Gastroesophageal sphincter (tissue), 4 donors: ENCODE measurements around the gene ADIPOR2. TPM values are rescaled to one million over a fixed set of nuclear protein-coding genes. Genes with fewer than 3 reads are reported as not detected.
"Not testable (repeated sequence)": the region's sequence is repeated elsewhere in the genome, so short reads cannot be mapped to it uniquely, and the experiment has no call there.

ENCODE experiments used
- ATAC-seq: fragments of 150-250 bp; one replicate; pipeline ENCODE4 v1.9.1; 2016; ENCODE audit warnings: mild to moderate bottlenecking, moderate library complexity
- H3K27ac ChIP-seq, 4 donors: fragments of 200-600 bp; sonication (generic) in 3 of 4; 1 replicate in 3 of 4; 2 replicates in 1 of 4; pipeline ENCODE4 v1.5.1; 2016 to 2019
- H3K27me3 ChIP-seq: fragments of 200-600 bp; sonication (generic); one replicate; pipeline ENCODE4 v1.5.1; 2019
- H3K36me3 ChIP-seq, 2 donors: fragments of 200-600 bp; sonication (generic); one replicate each; pipeline ENCODE4 v1.5.1; 2019; ENCODE audit warnings: control low read depth in 1 of 2
- H3K4me1 ChIP-seq, 3 donors: fragments of 200-600 bp; sonication (generic); 1 replicate in 2 of 3; 2 replicates in 1 of 3; pipeline ENCODE4 v1.5.1; 2016 to 2019; ENCODE audit warnings: control low read depth in 2 of 3
- H3K4me3 ChIP-seq, 2 donors: fragments of 200-600 bp; sonication (generic); one replicate each; pipeline ENCODE4 v1.5.1; 2019; ENCODE audit warnings: mild to moderate bottlenecking in 1 of 2, moderate library complexity in 1 of 2
- H3K9me3 ChIP-seq, 3 donors: fragments of 200-600 bp; sonication (generic); one replicate each; pipeline ENCODE4 v1.5.1; 2017 to 2019; ENCODE audit warnings: control low read depth in 2 of 3
- EP300 ChIP-seq: sonication (generic); formaldehyde crosslinking; IDR thresholded peaks from one replicate; pipeline ENCODE4 v1.6.1; 2017; ENCODE audit warnings: antibody characterized with exemption, mild to moderate bottlenecking
- POLR2A ChIP-seq, 2 donors: fragments of 450-650 bp; IDR thresholded peaks; one replicate each; pipeline ENCODE4 v1.6.1; 2017; ENCODE audit warnings: antibody characterized with exemption in 2 of 2, mild to moderate bottlenecking in 2 of 2, moderate library complexity in 1 of 2
- POLR2AphosphoS5 ChIP-seq: sonication (generic); formaldehyde crosslinking; IDR thresholded peaks from one replicate; pipeline ENCODE4 v1.6.1; 2017; ENCODE audit warnings: antibody characterized with exemption
- WGBS, 2 donors: methylation state at CpG; one replicate each; pipeline ENCODE4 v1.1.5; 2018; ENCODE audit warnings: low coverage in 1 of 2; 5-methylcytosine and 5-hydroxymethylcytosine counted together
- total RNA-seq, 4 donors: library from RNA; depleted of rRNA; stranded (reverse); fragments of >200 nt; gene quantifications; one replicate each; pipeline ENCODE4 v1.1.0, GENCODE V29; 2016
- TF ChIP-seq, protein P1 (sequence below), 4 experiments: fragments of 200-600 bp in 2 of 4; fragments of 450-650 bp in 2 of 4; sonication (generic) in 1 of 4; IDR thresholded peaks; one replicate each; pipeline ENCODE4 v1.5.1; 2017 to 2019; ENCODE audit warnings: antibody characterized with exemption in 4 of 4, mild to moderate bottlenecking in 2 of 4, moderate library complexity in 2 of 4

The ADIPOR2 gene
- total RNA-seq, 4 donors from 2014 or later: 26.6 to 37.9 (median 33.4) TPM

DNA sequence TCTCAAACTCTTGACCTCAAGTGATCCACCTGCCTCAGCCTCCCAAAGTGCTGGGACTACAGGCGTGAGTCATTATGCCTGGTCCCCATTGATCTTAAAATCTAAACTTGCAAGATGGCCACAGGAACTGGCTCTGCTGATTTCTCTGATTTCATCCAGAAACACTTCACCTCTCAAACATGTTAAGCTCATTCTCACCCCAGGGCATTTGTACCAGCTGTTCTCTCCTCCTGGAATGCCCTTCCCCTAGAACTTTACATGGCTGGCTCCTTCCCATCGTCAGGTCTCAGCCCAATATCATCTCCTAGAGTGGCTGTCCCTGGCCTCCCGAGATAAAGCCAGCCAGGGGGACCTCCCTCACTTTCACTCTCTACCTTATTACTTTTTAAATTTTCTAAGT is 124.2 kb downstream of the ADIPOR2 start:
- Histone ChIP-seq H3K36me3 (no peaks in the 10 kb centered on the region), H3K4me1 (peaks cover 0 to 2% (median 0%) of the 10 kb centered on the region in 3 donors), H3K4me3 (no peak overlapping the region), H3K27me3 (peaks cover 13% of the 10 kb centered on the region), H3K9me3 (no peaks in the 10 kb centered on the region), H3K27ac (no peak overlapping the region)
- TF ChIP-seq EP300 (no peak), POLR2A (IDR thresholded peaks at IDR 0.05) (no peak), POLR2AphosphoS5 (no peak)
- TF ChIP-seq, protein P1, sequence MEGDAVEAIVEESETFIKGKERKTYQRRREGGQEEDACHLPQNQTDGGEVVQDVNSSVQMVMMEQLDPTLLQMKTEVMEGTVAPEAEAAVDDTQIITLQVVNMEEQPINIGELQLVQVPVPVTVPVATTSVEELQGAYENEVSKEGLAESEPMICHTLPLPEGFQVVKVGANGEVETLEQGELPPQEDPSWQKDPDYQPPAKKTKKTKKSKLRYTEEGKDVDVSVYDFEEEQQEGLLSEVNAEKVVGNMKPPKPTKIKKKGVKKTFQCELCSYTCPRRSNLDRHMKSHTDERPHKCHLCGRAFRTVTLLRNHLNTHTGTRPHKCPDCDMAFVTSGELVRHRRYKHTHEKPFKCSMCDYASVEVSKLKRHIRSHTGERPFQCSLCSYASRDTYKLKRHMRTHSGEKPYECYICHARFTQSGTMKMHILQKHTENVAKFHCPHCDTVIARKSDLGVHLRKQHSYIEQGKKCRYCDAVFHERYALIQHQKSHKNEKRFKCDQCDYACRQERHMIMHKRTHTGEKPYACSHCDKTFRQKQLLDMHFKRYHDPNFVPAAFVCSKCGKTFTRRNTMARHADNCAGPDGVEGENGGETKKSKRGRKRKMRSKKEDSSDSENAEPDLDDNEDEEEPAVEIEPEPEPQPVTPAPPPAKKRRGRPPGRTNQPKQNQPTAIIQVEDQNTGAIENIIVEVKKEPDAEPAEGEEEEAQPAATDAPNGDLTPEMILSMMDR (IDR thresholded peaks at IDR 0.05): no peak
- 75 to 90% methylated on average over 2 of the region's 3 CpGs for WGBS, 2 donors
- ATAC-seq: no peak

DNA sequence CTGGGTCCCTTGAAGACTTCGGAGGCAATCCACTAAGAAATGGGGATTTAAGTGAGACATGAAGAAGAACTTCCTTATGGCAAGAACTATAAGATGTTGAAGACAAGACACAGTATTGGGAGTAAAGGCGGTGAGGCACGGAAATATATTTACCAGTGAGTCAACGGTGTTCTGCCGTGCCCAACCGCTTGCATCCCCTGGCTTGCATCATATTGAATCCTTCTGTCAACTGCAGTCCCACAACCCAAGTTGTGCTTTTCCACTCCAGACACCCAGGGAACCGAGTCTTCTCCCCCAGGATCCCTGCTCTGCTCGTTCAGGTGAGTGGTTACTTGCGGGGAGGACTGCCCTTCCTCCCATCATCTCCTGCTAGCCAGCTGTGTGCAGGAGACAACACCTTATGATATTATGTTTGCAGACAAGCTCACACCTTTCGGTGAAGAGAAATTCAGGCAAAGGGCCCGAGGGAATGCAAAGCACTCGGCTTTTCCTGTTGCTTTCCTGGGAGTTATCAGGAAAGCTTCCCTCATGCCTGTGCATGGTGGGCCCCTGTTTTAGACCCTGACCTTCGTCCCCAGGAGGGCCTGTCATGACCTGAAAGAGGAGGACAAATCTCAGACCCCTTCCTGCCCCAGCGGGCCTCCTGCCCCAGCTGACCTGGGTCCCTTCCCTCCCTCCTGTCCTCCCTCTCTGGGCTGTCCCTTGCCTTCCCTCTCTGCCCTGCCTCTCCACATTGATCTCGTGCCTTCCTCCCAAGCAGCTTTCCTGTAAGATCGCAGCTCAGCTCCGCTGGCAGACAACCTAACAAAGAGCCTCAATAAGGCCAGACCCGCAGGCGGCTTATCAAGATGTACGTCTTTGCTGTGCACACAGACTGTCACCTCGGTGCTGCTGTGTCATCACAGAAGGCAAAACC is 125.2 kb downstream of the ADIPOR2 start:
- no peak for TF ChIP-seq POLR2AphosphoS5
- TF ChIP-seq EP300: no peak
- TF ChIP-seq, protein P1 (IDR thresholded peaks at IDR 0.05): no peak
- TF ChIP-seq POLR2A (IDR thresholded peaks at IDR 0.05): no peak
- WGBS, 2 donors: 60 to 62% methylated on average over 8 to 16 of the region's 21 CpGs
- Histone ChIP-seq H3K4me3 (no peak overlapping the region), H3K27ac (no peak overlapping the region), H3K36me3 (no peaks in the 10 kb centered on the region), H3K27me3 (peaks cover 23% of the 10 kb centered on the region), H3K4me1 (peaks cover 0 to 10% (median 0%) of the 10 kb centered on the region in 3 donors), H3K9me3 (no peaks in the 10 kb centered on the region)
- ATAC-seq: no peak

- Histone ChIP-seq H3K36me3 (no peaks in the 10 kb centered on the region), H3K4me1 (peaks cover 0 to 10% (median 0%) of the 10 kb centered on the region in 3 donors), H3K4me3 (no peak overlapping the region), H3K9me3 (no peaks in the 10 kb centered on the region), H3K27ac (no peak overlapping the region), H3K27me3 (peaks cover 30% of the 10 kb centered on the region)
- ATAC-seq: no peak
- TF ChIP-seq, protein P1 (IDR thresholded peaks at IDR 0.05): no peak
- TF ChIP-seq POLR2AphosphoS5 (no peak), EP300 (no peak), POLR2A (IDR thresholded peaks at IDR 0.05) (no peak)
- 89 to 91% methylated on average over 6 of the region's 9 CpGs for WGBS, 2 donors
Measured at GRCh38 chr12:1816730-1817348, 126.0 kb downstream of the ADIPOR2 start.

DNA sequence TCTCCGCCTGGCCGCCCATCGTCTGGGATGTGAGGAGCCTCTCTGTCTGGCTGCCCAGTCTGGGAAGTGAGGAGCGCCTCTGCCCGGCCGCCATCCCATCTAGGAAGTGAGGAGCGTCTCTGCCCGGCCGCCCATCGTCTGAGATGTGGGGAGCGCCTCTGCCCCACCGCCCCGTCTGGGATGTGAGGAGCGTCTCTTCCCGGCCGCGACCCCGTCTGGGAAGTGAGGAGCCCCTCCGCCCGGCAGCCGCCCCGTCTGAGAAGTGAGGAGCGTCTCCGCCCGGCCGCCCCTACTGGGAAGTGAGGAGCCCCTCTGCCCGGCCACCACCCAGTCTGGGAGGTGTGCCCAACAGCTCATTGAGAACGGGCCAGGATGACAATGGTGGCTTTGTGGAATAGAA is 127.1 kb downstream of the ADIPOR2 start:
- not testable (repeated sequence) for ATAC-seq, H3K27ac ChIP-seq, H3K4me1 ChIP-seq, H3K36me3 ChIP-seq, H3K9me3 ChIP-seq, H3K4me3 ChIP-seq
- no CpG with 5 or more reads among the region's 28 CpGs for WGBS, 2 donors
- H3K27me3 ChIP-seq: peaks cover 41% of the 10 kb centered on the region

DNA sequence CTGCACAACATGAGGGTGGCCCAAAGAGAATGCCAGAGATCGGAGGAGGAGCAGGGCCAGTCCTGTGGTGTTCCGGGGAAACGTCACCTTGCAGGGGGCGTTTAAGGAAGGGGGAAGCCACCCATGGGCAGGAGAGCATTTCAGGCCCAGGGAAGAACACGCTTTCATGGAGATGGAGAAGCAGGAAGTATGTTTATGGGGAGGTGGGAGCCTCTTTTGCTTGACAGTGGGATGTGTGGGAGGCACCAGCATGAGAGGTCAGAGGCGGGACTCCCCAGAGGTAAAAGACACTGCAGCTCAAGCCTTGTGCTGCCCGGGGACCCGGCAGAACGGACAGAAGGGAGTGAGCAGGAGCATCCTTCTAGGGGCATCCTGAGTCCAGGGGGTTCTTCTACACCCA is 128.2 kb downstream of the ADIPOR2 start:
- no peak overlapping the region for H3K27ac ChIP-seq
- no peak for TF ChIP-seq EP300
- TF ChIP-seq, protein P1 (IDR thresholded peaks at IDR 0.05): no peak
- no peak for TF ChIP-seq POLR2A (IDR thresholded peaks at IDR 0.05)
- TF ChIP-seq POLR2AphosphoS5: no peak
- no peak overlapping the region for H3K4me3 ChIP-seq
- peaks cover 52% of the 10 kb centered on the region for H3K27me3 ChIP-seq
- H3K4me1 ChIP-seq: peaks cover 0 to 10% (median 0%) of the 10 kb centered on the region in 3 donors
- 77 to 80% methylated on average over 2 to 8 of the region's 9 CpGs for WGBS, 2 donors
- no peaks in the 10 kb centered on the region for H3K36me3 ChIP-seq
- ATAC-seq: no peak
- H3K9me3 ChIP-seq: no peaks in the 10 kb centered on the region
